ENCODE measurements around the gene SEMA4A.
"Not testable (repeated sequence)": the region's sequence is repeated elsewhere in the genome, so short reads cannot be mapped to it uniquely, and the experiment has no call there.

Gene SEMA4A

GRCh38 chr1:156118177-156118868 is 35.1 kb upstream of the SEMA4A start:
- in situ Hi-C loops (cut with HindIII; ENCODE audit: low pct_ligation_motif_present, low sequenced_read_pairs) = no loop called here

GRCh38 chr1:156119503-156120209 is 33.7 kb upstream of the SEMA4A start:
- TF ChIP-seq CTCF (IDR thresholded peaks at IDR 0.05; ENCODE audit: low read depth, low read length, missing control alignments) = no peak
- Histone ChIP-seq H3K27ac (peak overlapping the region; percentile 74), H3K4me3 (ENCODE audit: low read depth, low read length) (peak overlapping the region; percentile 26), H3K27me3 (replicated peaks) (no peaks in the 10 kb centered on the region), H3K36me3 (replicated peaks) (peaks cover 15% of the 10 kb centered on the region)
- in situ Hi-C loops (cut with HindIII; ENCODE audit: low pct_ligation_motif_present, low sequenced_read_pairs) = no loop called here
- peak; percentile 78 for DNase-seq

More at GRCh38 chr1:156118177-156118868, 35.1 kb upstream of the SEMA4A start:
- no peak for TF ChIP-seq CTCF (IDR thresholded peaks at IDR 0.05; ENCODE audit: low read depth, low read length, missing control alignments)
- Histone ChIP-seq H3K27ac (peak overlapping the region; percentile 74), H3K27me3 (replicated peaks) (no peaks in the 10 kb centered on the region), H3K4me3 (ENCODE audit: low read depth, low read length) (peak overlapping the region; percentile 39), H3K36me3 (replicated peaks) (peaks cover 16% of the 10 kb centered on the region)
- no peak for DNase-seq

GRCh38 chr1:156120318-156120717 is 33.1 kb upstream of the SEMA4A start:
- no peak for TF ChIP-seq CTCF (IDR thresholded peaks at IDR 0.05; ENCODE audit: low read depth, low read length, missing control alignments)
- peak overlapping the region; percentile 9 for H3K4me3 ChIP-seq (ENCODE audit: low read depth, low read length)
- H3K36me3 ChIP-seq (replicated peaks) = peaks cover 10% of the 10 kb centered on the region
- in situ Hi-C loops (cut with HindIII; ENCODE audit: low pct_ligation_motif_present, low sequenced_read_pairs) = no loop called here
- DNase-seq = no peak
- H3K27me3 ChIP-seq (replicated peaks) = no peaks in the 10 kb centered on the region
- H3K27ac ChIP-seq = peak overlapping the region; percentile 74

GRCh38 chr1:156121005-156121404 is 32.4 kb upstream of the SEMA4A start:
- H3K27ac ChIP-seq; in situ Hi-C loops (cut with HindIII; ENCODE audit: low pct_ligation_motif_present, low sequenced_read_pairs); H3K27me3 ChIP-seq (replicated peaks); DNase-seq; H3K4me3 ChIP-seq (ENCODE audit: low read depth, low read length): not testable (repeated sequence)
- H3K36me3 ChIP-seq (replicated peaks) = peaks cover 10% of the 10 kb centered on the region

GRCh38 chr1:156121457-156121856 is 31.9 kb upstream of the SEMA4A start:
- Histone ChIP-seq H3K36me3 (replicated peaks) (peaks cover 10% of the 10 kb centered on the region), H3K4me3 (ENCODE audit: low read depth, low read length) (no peak overlapping the region), H3K27ac (peak overlapping the region; percentile 100), H3K27me3 (replicated peaks) (no peaks in the 10 kb centered on the region)
- DNase-seq = no peak
- TF ChIP-seq CTCF (IDR thresholded peaks at IDR 0.05; ENCODE audit: low read depth, low read length, missing control alignments) = no peak
- in situ Hi-C loops (cut with HindIII; ENCODE audit: low pct_ligation_motif_present, low sequenced_read_pairs) = no loop called here

- in situ Hi-C loops (cut with HindIII; ENCODE audit: low pct_ligation_motif_present, low sequenced_read_pairs) = no loop called here
- no peaks in the 10 kb centered on the region for H3K27me3 ChIP-seq (replicated peaks)
- H3K36me3 ChIP-seq (replicated peaks) = peaks cover 13% of the 10 kb centered on the region
- no peak for DNase-seq
- peak overlapping the region; percentile 100 for H3K27ac ChIP-seq
- no peak for TF ChIP-seq CTCF (IDR thresholded peaks at IDR 0.05; ENCODE audit: low read depth, low read length, missing control alignments)
- H3K4me3 ChIP-seq (ENCODE audit: low read depth, low read length) = no peak overlapping the region
These were observed 31.3 kb upstream of the SEMA4A start for GRCh38 chr1:156122086-156122485.

Data from brain microvascular endothelial cell (primary cell).